ENCODE results near the gene MAST4.

Gene MAST4

DNA sequence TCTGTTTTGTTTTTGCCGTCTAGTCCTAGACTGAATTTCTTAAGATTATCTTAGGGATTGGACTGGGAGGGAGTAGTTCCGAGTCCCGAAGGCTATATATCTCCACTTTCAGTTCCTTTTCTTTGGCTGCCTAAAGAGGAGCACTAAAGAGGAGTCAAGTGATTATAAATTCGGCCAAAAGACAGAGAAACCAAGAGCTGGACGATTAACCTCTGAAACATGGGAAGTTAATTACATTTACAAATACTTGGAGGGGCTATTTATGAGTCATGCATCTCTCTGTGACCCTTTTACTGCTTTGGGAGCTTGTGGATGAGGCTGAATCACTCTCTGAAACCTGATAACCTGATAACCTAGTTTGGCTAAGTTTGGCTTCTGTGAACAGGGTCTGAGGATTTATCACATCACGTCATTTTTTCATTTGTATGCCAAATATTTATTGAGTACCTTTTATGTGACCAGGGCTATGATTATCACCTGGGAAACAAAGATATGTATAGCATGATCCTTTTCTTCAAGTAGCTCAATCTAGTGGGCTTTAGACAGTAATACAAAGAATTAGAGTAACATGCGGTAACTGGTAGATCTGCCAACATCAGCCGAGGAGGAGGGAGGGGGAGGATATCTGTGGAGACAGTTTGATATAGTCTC is 419.5 kb downstream of the MAST4 start (continued):
- TF ChIP-seq, protein P1, sequence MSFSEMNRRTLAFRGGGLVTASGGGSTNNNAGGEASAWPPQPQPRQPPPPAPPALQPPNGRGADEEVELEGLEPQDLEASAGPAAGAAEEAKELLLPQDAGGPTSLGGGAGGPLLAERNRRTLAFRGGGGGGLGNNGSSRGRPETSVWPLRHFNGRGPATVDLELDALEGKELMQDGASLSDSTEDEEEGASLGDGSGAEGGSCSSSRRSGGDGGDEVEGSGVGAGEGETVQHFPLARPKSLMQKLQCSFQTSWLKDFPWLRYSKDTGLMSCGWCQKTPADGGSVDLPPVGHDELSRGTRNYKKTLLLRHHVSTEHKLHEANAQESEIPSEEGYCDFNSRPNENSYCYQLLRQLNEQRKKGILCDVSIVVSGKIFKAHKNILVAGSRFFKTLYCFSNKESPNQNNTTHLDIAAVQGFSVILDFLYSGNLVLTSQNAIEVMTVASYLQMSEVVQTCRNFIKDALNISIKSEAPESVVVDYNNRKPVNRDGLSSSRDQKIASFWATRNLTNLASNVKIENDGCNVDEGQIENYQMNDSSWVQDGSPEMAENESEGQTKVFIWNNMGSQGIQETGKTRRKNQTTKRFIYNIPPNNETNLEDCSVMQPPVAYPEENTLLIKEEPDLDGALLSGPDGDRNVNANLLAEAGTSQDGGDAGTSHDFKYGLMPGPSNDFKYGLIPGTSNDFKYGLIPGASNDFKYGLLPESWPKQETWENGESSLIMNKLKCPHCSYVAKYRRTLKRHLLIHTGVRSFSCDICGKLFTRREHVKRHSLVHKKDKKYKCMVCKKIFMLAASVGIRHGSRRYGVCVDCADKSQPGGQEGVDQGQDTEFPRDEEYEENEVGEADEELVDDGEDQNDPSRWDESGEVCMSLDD (tag by site-specific recombination; IDR thresholded peaks at IDR 0.05) = no peak; the same call in 1 of the 2 replicates
- TF ChIP-seq, protein P2, sequence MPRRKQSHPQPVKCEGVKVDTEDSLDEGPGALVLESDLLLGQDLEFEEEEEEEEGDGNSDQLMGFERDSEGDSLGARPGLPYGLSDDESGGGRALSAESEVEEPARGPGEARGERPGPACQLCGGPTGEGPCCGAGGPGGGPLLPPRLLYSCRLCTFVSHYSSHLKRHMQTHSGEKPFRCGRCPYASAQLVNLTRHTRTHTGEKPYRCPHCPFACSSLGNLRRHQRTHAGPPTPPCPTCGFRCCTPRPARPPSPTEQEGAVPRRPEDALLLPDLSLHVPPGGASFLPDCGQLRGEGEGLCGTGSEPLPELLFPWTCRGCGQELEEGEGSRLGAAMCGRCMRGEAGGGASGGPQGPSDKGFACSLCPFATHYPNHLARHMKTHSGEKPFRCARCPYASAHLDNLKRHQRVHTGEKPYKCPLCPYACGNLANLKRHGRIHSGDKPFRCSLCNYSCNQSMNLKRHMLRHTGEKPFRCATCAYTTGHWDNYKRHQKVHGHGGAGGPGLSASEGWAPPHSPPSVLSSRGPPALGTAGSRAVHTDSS (tag by site-specific recombination; IDR thresholded peaks at IDR 0.05) = no peak
- TF ChIP-seq ZNF248 (tag by site-specific recombination; IDR thresholded peaks at IDR 0.05) = no peak
- no peak for TF ChIP-seq ZNF571 (tag by site-specific recombination; IDR thresholded peaks at IDR 0.05)
- peak; percentile 97 for TF ChIP-seq ZNF629 (tag by site-specific recombination; IDR thresholded peaks at IDR 0.05)
- no peak for TF ChIP-seq ZNF266 (tag by site-specific recombination; IDR thresholded peaks at IDR 0.05; ENCODE audit: low read depth)

DNA sequence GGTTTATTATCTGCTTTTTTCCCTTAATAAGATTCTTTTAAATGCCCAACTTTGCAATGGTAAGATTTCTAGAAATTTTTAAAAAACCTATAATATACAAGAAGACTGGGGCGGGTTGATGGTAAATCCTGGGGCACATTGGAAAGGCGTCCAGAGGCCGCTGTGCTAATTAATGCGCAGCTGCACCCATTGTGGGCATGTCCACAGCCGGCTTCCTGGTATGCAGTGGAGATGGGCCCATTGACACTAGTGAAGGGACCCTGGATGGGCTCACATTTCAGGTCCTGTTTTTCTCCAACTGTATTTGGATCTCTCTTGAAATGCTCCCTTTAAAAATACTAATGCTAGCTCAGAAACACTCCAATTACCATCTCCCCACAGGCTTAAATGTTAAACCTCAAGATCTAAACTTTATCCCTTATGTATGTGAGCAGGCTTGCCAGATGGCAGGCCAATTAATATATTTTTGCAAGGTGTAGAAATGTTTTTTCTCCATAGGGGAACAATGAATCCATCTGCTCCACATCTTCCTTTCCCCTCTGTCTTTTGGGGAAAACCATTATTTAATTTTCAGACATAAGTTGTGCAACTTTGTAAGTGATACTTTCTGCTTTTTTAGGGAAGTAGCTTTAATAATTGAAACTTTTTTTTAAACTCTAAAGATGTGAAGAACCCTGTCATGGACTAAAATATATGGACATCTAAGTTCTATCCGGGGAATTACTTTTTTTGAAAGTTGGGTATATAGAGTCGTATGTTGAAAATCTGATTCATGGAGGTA is 423.1 kb downstream of the MAST4 start:
- no peaks in the 10 kb centered on the region for H3K36me3 ChIP-seq (ENCODE audit: control insufficient read depth in 2 of 2, insufficient read depth in 1 of 2, low read length in 2 of 2)
- no peak overlapping the region for H3K27ac ChIP-seq (ENCODE audit: extremely low read depth, low read depth, low read length)
- no peak overlapping the region for H3K4me3 ChIP-seq (ENCODE audit: low read depth, low read length)
- ChIA-PET POLR2A (no interaction called here), CTCF (interaction anchor here (0.6 to 1.0 kb wide), 4 partner anchors 8 to 713 kb away, joined by 3 to 4 read pairs (median 3); no protein-coding TSS in a partner anchor)
- H3K9me3 ChIP-seq (ENCODE audit: control insufficient read depth, insufficient read depth, low read depth, low read length) = no peaks in the 10 kb centered on the region
- peaks cover 17% of the 10 kb centered on the region for H3K4me1 ChIP-seq (ENCODE audit: control insufficient read depth, insufficient read depth, low read length)
- TF ChIP-seq, protein P3, sequence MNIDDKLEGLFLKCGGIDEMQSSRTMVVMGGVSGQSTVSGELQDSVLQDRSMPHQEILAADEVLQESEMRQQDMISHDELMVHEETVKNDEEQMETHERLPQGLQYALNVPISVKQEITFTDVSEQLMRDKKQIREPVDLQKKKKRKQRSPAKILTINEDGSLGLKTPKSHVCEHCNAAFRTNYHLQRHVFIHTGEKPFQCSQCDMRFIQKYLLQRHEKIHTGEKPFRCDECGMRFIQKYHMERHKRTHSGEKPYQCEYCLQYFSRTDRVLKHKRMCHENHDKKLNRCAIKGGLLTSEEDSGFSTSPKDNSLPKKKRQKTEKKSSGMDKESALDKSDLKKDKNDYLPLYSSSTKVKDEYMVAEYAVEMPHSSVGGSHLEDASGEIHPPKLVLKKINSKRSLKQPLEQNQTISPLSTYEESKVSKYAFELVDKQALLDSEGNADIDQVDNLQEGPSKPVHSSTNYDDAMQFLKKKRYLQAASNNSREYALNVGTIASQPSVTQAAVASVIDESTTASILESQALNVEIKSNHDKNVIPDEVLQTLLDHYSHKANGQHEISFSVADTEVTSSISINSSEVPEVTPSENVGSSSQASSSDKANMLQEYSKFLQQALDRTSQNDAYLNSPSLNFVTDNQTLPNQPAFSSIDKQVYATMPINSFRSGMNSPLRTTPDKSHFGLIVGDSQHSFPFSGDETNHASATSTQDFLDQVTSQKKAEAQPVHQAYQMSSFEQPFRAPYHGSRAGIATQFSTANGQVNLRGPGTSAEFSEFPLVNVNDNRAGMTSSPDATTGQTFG (tag by site-specific recombination; IDR thresholded peaks at IDR 0.05; ENCODE audit: borderline replicate concordance) = no peak
- no peak for TF ChIP-seq ZNF354C (tag by site-specific recombination; IDR thresholded peaks at IDR 0.05; ENCODE audit: borderline replicate concordance, low read depth)
- TF ChIP-seq, protein P4, sequence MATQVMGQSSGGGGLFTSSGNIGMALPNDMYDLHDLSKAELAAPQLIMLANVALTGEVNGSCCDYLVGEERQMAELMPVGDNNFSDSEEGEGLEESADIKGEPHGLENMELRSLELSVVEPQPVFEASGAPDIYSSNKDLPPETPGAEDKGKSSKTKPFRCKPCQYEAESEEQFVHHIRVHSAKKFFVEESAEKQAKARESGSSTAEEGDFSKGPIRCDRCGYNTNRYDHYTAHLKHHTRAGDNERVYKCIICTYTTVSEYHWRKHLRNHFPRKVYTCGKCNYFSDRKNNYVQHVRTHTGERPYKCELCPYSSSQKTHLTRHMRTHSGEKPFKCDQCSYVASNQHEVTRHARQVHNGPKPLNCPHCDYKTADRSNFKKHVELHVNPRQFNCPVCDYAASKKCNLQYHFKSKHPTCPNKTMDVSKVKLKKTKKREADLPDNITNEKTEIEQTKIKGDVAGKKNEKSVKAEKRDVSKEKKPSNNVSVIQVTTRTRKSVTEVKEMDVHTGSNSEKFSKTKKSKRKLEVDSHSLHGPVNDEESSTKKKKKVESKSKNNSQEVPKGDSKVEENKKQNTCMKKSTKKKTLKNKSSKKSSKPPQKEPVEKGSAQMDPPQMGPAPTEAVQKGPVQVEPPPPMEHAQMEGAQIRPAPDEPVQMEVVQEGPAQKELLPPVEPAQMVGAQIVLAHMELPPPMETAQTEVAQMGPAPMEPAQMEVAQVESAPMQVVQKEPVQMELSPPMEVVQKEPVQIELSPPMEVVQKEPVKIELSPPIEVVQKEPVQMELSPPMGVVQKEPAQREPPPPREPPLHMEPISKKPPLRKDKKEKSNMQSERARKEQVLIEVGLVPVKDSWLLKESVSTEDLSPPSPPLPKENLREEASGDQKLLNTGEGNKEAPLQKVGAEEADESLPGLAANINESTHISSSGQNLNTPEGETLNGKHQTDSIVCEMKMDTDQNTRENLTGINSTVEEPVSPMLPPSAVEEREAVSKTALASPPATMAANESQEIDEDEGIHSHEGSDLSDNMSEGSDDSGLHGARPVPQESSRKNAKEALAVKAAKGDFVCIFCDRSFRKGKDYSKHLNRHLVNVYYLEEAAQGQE (tag by site-specific recombination; IDR thresholded peaks at IDR 0.05) = no peak
- TF ChIP-seq ZNF184 (tag by site-specific recombination; IDR thresholded peaks at IDR 0.05) = no peak
- no peak for TF ChIP-seq ZSCAN16 (tag by site-specific recombination; IDR thresholded peaks at IDR 0.05)
- no peak for TF ChIP-seq ZNF514 (tag by site-specific recombination; IDR thresholded peaks at IDR 0.05)
- no peak for TF ChIP-seq ZNF629 (tag by site-specific recombination; IDR thresholded peaks at IDR 0.05)
- TF ChIP-seq ZNF830 (tag by site-specific recombination; IDR thresholded peaks at IDR 0.05; ENCODE audit: low read depth) = no peak
- no peak for TF ChIP-seq KLF9 (tag by site-specific recombination; IDR thresholded peaks at IDR 0.05; ENCODE audit: low read depth)
- no peak for TF ChIP-seq ZNF174 (tag by site-specific recombination; IDR thresholded peaks at IDR 0.05)
- no peak for TF ChIP-seq SETDB1 (IDR thresholded peaks at IDR 0.05; ENCODE audit: insufficient read length, low read length)
- TF ChIP-seq MZF1 (tag by site-specific recombination; IDR thresholded peaks at IDR 0.05; ENCODE audit: borderline replicate concordance) = no peak
- TF ChIP-seq ZNF747 (tag by site-specific recombination; IDR thresholded peaks at IDR 0.05) = no peak
- no peak for TF ChIP-seq ZNF324 (tag by site-specific recombination; IDR thresholded peaks at IDR 0.05)
- no peak for TF ChIP-seq RBAK (tag by site-specific recombination; IDR thresholded peaks at IDR 0.05)
- no peak for TF ChIP-seq ZNF366 (tag by site-specific recombination; conservative IDR thresholded peaks at IDR 0.05)
- no peak for TF ChIP-seq ZNF302 (tag by site-specific recombination; IDR thresholded peaks at IDR 0.05; ENCODE audit: low read depth)
- TF ChIP-seq, protein P5, sequence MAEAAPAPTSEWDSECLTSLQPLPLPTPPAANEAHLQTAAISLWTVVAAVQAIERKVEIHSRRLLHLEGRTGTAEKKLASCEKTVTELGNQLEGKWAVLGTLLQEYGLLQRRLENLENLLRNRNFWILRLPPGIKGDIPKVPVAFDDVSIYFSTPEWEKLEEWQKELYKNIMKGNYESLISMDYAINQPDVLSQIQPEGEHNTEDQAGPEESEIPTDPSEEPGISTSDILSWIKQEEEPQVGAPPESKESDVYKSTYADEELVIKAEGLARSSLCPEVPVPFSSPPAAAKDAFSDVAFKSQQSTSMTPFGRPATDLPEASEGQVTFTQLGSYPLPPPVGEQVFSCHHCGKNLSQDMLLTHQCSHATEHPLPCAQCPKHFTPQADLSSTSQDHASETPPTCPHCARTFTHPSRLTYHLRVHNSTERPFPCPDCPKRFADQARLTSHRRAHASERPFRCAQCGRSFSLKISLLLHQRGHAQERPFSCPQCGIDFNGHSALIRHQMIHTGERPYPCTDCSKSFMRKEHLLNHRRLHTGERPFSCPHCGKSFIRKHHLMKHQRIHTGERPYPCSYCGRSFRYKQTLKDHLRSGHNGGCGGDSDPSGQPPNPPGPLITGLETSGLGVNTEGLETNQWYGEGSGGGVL (tag by site-specific recombination; IDR thresholded peaks at IDR 0.05) = no peak
